Activated B cell treated with CpG ODN at 0.5 μM for 24 hours (primary cell): ENCODE measurements around the gene CMTM3. TPM values are rescaled to one million over a fixed set of nuclear protein-coding genes. Genes with fewer than 3 reads are reported as not detected.

ENCODE experiments used
- ATAC-seq: fragments of 200-7000 bp; cut with Tn5 transposase; one replicate; pipeline ENCODE4 v1.10.0; 2021; ENCODE audit warnings: low read depth, mild to moderate bottlenecking, moderate library complexity
- CTCF ChIA-PET: fragments of 350-600 bp; sonication (Branson Sonifier 250); formaldehyde crosslinking; loops from one replicate; lab custom pipeline; 2021; ENCODE audit warnings: antibody characterized with exemption; lab: Charles Lee
- POLR2A ChIA-PET: fragments of 350-600 bp; sonication (Branson Sonifier 250); formaldehyde crosslinking; loops from one replicate; lab custom pipeline; 2021; ENCODE audit warnings: antibody characterized with exemption; lab: Charles Lee
- DNase-seq: peaks from one replicate; pipeline ENCODE4 v3.0.0; 2022
- H3K27ac Mint-ChIP-seq: one replicate; pipeline ENCODE4 v1.8.0; 2020; ENCODE audit warnings: mixed read lengths
- H3K27me3 Mint-ChIP-seq: one replicate; pipeline ENCODE4 v1.8.0; 2021; ENCODE audit warnings: mixed read lengths
- H3K36me3 Mint-ChIP-seq: one replicate; pipeline ENCODE4 v1.8.0; 2021; ENCODE audit warnings: low read depth, mixed read lengths
- H3K4me1 Mint-ChIP-seq: one replicate; pipeline ENCODE4 v1.8.0; 2021; ENCODE audit warnings: mixed read lengths
- H3K4me3 Mint-ChIP-seq: one replicate; pipeline ENCODE4 v1.8.0; 2020; ENCODE audit warnings: mild to moderate bottlenecking, mixed read lengths
- H3K9me3 Mint-ChIP-seq: one replicate; pipeline ENCODE4 v1.8.0; 2020; ENCODE audit warnings: mixed read lengths
- CTCF ChIP-seq: fragments of 200-600 bp; IDR thresholded peaks from one replicate; pipeline ENCODE4 v1.8.0; 2022; ENCODE audit warnings: antibody characterized with exemption, mild to moderate bottlenecking
- intact Hi-C: fragments of 100-400 bp; cut with micrococcal nuclease; formaldehyde crosslinking; loops from one replicate; pipeline ENCODE4 v1.15.1; 2024
- total RNA-seq: library from RNA; stranded (reverse); gene quantifications from 2 replicates; pipeline ENCODE4 v1.2.3, GENCODE V29; 2022

Gene CMTM3
- total RNA-seq, 1 donor from 2014 or later, result 4.4 TPM

- Mint-ChIP-seq H3K4me3 (no peak overlapping the region), H3K27me3 (peaks cover 17% of the 10 kb centered on the region), H3K4me1 (peaks cover 11% of the 10 kb centered on the region), H3K36me3 (no peaks in the 10 kb centered on the region), H3K9me3 (peaks cover 9% of the 10 kb centered on the region), H3K27ac (no peak overlapping the region)
- ATAC-seq (no peak), DNase-seq (no peak)
- ChIA-PET POLR2A (interaction anchor here (1.0 kb wide), 1 partner anchor 14 kb away, joined by 4 read pairs; no protein-coding TSS in a partner anchor), CTCF (no interaction called here)
- intact Hi-C loops, result no loop called here
- TF ChIP-seq CTCF, result no peak
These were observed 7.3 kb upstream of the CMTM3 start for GRCh38 chr16:66596986-66597848.

- Mint-ChIP-seq H3K36me3 (no peaks in the 10 kb centered on the region), H3K27ac (no peak overlapping the region), H3K4me3 (no peak overlapping the region), H3K9me3 (peaks cover 9% of the 10 kb centered on the region), H3K4me1 (peaks cover 15% of the 10 kb centered on the region), H3K27me3 (peaks cover 21% of the 10 kb centered on the region)
- TF ChIP-seq CTCF, result no peak
- intact Hi-C loops, result no loop called here
- ATAC-seq (no peak), DNase-seq (no peak)
- ChIA-PET POLR2A (no interaction called here), CTCF (no interaction called here)
These were observed 6.4 kb upstream of the CMTM3 start for GRCh38 chr16:66598111-66598510.

GRCh38 chr16:66599726-66600125, 4.8 kb upstream of the CMTM3 start:
- Mint-ChIP-seq H3K4me3 (no peak overlapping the region), H3K36me3 (no peaks in the 10 kb centered on the region), H3K27me3 (peaks cover 25% of the 10 kb centered on the region), H3K27ac (no peak overlapping the region), H3K4me1 (peaks cover 17% of the 10 kb centered on the region), H3K9me3 (peaks cover 5% of the 10 kb centered on the region)
- intact Hi-C loops, result loop anchor here (10.0 kb wide), 1 partner anchor 125 kb away; no protein-coding TSS in a partner anchor
- ATAC-seq (no peak), DNase-seq (no peak)
- no peak for TF ChIP-seq CTCF
- ChIA-PET POLR2A (no interaction called here), CTCF (no interaction called here)

GRCh38 chr16:66600477-66600876, 4.0 kb upstream of the CMTM3 start:
- no peak for TF ChIP-seq CTCF
- Mint-ChIP-seq H3K4me1 (peaks cover 13% of the 10 kb centered on the region), H3K9me3 (peaks cover 5% of the 10 kb centered on the region), H3K27me3 (peaks cover 25% of the 10 kb centered on the region), H3K36me3 (no peaks in the 10 kb centered on the region), H3K4me3 (no peak overlapping the region), H3K27ac (no peak overlapping the region)
- ChIA-PET POLR2A (interaction anchor here (0.7 to 1.0 kb wide), 2 partner anchors 14 to 48 kb away, joined by 3 to 6 read pairs; partner anchors contain the start of gene CKLF), CTCF (no interaction called here)
- ATAC-seq (no peak), DNase-seq (no peak)
- intact Hi-C loops, result loop anchor here (10.0 kb wide), 1 partner anchor 124 kb away; no protein-coding TSS in a partner anchor

- Mint-ChIP-seq H3K36me3 (no peaks in the 10 kb centered on the region), H3K4me1 (peaks cover 23% of the 10 kb centered on the region), H3K9me3 (peaks cover 5% of the 10 kb centered on the region), H3K27me3 (peaks cover 30% of the 10 kb centered on the region), H3K4me3 (no peak overlapping the region), H3K27ac (no peak overlapping the region)
- no peak for TF ChIP-seq CTCF
- ChIA-PET POLR2A (interaction anchor here (1.0 kb wide), 1 partner anchor 49 kb away, joined by 6 read pairs; the partner anchor contains the start of gene CKLF), CTCF (no interaction called here)
- DNase-seq, result no peak
- ATAC-seq, result no peak
- intact Hi-C loops, result loop anchor here (10.0 kb wide), 1 partner anchor 123 kb away; no protein-coding TSS in a partner anchor
These were observed 3.0 kb upstream of the CMTM3 start for GRCh38 chr16:66601471-66601870.
